Fibroblast of lung (primary cell): ENCODE data around the gene CLEC16A. TPM values are rescaled to one million over a fixed set of nuclear protein-coding genes. Genes with fewer than 3 reads are reported as not detected.

Source experiments
- DNase-seq, 2 donors: peaks; one replicate each; pipeline versions ENCODE4 v3.0.0 to v3.0.0-alpha.2; 2010; ENCODE audit warnings: low read depth in 2 of 2
- H2AFZ ChIP-seq: 2 replicates; pipeline ENCODE4 v1.5.1; 2012; ENCODE audit warnings: low read length, control low read depth, inconsistent platforms
- H3K27ac ChIP-seq: 2 replicates; pipeline ENCODE4 v1.5.1; 2011; ENCODE audit warnings: low read length, control low read depth; ENCODE audit not compliant: insufficient read depth
- H3K27me3 ChIP-seq: 2 replicates; pipeline ENCODE4 v1.5.1; 2011; ENCODE audit warnings: mild to moderate bottlenecking, low read length; ENCODE audit not compliant: control insufficient read depth, insufficient read depth
- H3K36me3 ChIP-seq: 2 replicates; pipeline ENCODE4 v1.5.1; 2011; ENCODE audit warnings: low read length; ENCODE audit not compliant: control insufficient read depth, insufficient read depth
- H3K4me1 ChIP-seq: 2 replicates; pipeline ENCODE4 v1.5.1; 2011; ENCODE audit warnings: low read length; ENCODE audit not compliant: control insufficient read depth, insufficient read depth; ENCODE audit errors: extremely low read depth
- H3K4me2 ChIP-seq: 2 replicates; pipeline ENCODE4 v1.5.1; 2011; ENCODE audit warnings: low read length, control low read depth; ENCODE audit not compliant: insufficient read depth; ENCODE audit errors: extremely low read depth
- H3K4me3 ChIP-seq, 4 experiments: fragments of 200-600 bp in 1 of 4; sonication (generic) in 1 of 4; replicated peaks in 1 of 4; 2 replicates each; pipeline ENCODE4 v1.5.1; 2011 to 2016; ENCODE audit warnings: low read length in 4 of 4, low read depth in 3 of 4, mild to moderate bottlenecking in 3 of 4, control low read depth in 2 of 4, inconsistent platforms in 1 of 4, mixed read lengths in 1 of 4; ENCODE audit not compliant: insufficient read depth in 1 of 4; ENCODE audit errors: control extremely low read depth in 1 of 4
- H3K79me2 ChIP-seq: 2 replicates; pipeline ENCODE4 v1.5.1; 2012; ENCODE audit warnings: mild to moderate bottlenecking, low read length, inconsistent platforms; ENCODE audit not compliant: control insufficient read depth, insufficient read depth
- H3K9ac ChIP-seq: 2 replicates; pipeline ENCODE4 v1.5.1; 2011; ENCODE audit warnings: mild to moderate bottlenecking, low read length, control low read depth; ENCODE audit not compliant: insufficient read depth
- H3K9me3 ChIP-seq: 2 replicates; pipeline ENCODE4 v1.5.1; 2012; ENCODE audit warnings: low read depth, low read length; ENCODE audit not compliant: control insufficient read depth, insufficient read depth
- H4K20me1 ChIP-seq: 2 replicates; pipeline ENCODE4 v1.5.1; 2011; ENCODE audit warnings: low read length; ENCODE audit not compliant: control insufficient read depth, insufficient read depth; ENCODE audit errors: extremely low read depth
- CTCF ChIP-seq, 2 donors: IDR thresholded peaks in 1 of 2; conservative IDR thresholded peaks in 1 of 2; 1 replicate in 1 of 2; 2 replicates in 1 of 2; pipeline ENCODE4 v1.5.1; 2011 to 2012; ENCODE audit warnings: low read length in 2 of 2, control low read depth in 1 of 2, inconsistent platforms in 1 of 2, low read depth in 1 of 2, mild to moderate bottlenecking in 1 of 2
- EZH2 ChIP-seq: IDR thresholded peaks from 2 replicates; pipeline ENCODE4 v1.5.1; 2012; ENCODE audit warnings: low read length, control low read depth, mild to moderate bottlenecking; ENCODE audit errors: missing control alignments
- polyA plus RNA-seq, 2 donors: library from polyadenylated mRNA; depleted of rRNA in 1 of 2; stranded (reverse) in 1 of 2; unstranded in 1 of 2; fragments of >200 nt; gene quantifications; 2 replicates each; pipeline ENCODE4 v1.2.1, GENCODE V29; 2011 to 2012; ENCODE audit warnings: missing spikeins in 1 of 2
- total RNA-seq: library from RNA; depleted of rRNA; stranded (reverse); fragments of >200 nt; gene quantifications from 2 replicates; pipeline ENCODE4 v1.2.1, GENCODE V29; 2014

CLEC16A gene
- total and polyA plus RNA-seq, 2 donors (not counting 1 experiment from before 2014, with no cell fraction given) = 9.1 to 22.0 TPM

DNA sequence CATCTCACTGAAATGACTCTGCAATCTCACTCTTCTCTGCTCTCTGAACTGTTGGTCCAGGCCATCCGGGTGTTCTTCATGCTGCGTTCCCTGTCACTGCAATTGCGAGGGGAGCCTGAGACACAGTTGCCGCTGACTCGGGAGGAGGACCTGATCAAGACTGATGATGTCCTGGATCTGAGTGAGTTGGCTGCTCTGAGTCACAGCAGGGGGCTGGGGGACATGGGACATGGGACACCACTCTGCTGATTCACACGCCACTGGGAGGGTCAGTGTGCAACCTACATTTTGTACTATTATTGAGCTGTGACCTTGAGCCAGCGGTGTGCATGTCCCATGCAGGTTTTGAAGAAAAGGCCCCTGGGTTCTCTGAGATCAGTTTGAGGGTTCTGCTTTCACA, 116.5 kb downstream of the CLEC16A start:
- no peak for DNase-seq
- Histone ChIP-seq H3K4me1 (no peaks in the 10 kb centered on the region), H3K4me2 (no peak overlapping the region), H3K4me3 (no peak overlapping the region), H2AFZ (no peak overlapping the region), H3K9ac (no peak overlapping the region), H4K20me1 (no peaks in the 10 kb centered on the region), H3K27ac (no peak overlapping the region), H3K79me2 (no peaks in the 10 kb centered on the region), H3K9me3 (no peaks in the 10 kb centered on the region), H3K36me3 (peaks cover 4% of the 10 kb centered on the region), H3K27me3 (no peaks in the 10 kb centered on the region)
- TF ChIP-seq EZH2 = no peak

DNA sequence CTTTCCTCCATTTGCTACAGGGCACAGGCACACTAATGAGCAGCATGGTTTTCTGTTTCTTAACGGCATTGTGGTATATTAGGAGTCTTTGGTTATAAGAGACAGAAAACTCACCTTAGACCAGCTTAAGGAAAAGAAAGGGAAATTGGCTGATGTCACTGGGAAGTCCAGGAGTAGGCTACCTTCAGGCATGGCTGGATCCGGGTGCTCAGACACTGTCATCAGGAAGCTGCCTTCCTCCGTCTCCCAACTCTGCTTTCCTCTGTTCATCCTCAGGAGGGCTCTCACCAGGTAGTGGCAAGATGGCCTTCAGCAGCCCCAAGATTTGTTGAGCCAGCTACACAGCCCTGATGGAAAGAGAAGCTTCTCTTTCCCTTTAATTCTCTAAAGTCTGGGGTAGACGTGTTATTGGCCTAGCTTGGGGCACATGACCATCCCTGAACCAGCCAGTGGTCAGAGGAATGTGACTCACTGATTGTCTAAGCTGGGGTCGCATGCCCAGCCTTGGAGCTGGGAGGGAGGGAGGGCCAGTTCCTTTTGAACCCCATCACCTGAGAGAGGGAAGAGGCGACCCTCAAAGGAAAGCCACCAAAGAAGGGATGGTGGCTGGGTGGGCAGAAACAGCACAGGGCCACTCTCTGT, 117.4 kb downstream of the CLEC16A start:
- Histone ChIP-seq H2AFZ (no peak overlapping the region), H3K9ac (no peak overlapping the region), H4K20me1 (no peaks in the 10 kb centered on the region), H3K27me3 (no peaks in the 10 kb centered on the region), H3K4me3 (no peak overlapping the region), H3K9me3 (no peaks in the 10 kb centered on the region), H3K79me2 (no peaks in the 10 kb centered on the region), H3K4me2 (no peak overlapping the region), H3K27ac (no peak overlapping the region), H3K36me3 (peaks cover 4% of the 10 kb centered on the region), H3K4me1 (no peaks in the 10 kb centered on the region)
- DNase-seq = no peak
- TF ChIP-seq EZH2 (no peak), CTCF (conservative IDR thresholded peaks at IDR 0.05 in 1 of 2, IDR thresholded peaks at IDR 0.05 in 1 of 2; ENCODE audit: low read depth in 1 of 2, low read length in 2 of 2) (no peak)

DNA sequence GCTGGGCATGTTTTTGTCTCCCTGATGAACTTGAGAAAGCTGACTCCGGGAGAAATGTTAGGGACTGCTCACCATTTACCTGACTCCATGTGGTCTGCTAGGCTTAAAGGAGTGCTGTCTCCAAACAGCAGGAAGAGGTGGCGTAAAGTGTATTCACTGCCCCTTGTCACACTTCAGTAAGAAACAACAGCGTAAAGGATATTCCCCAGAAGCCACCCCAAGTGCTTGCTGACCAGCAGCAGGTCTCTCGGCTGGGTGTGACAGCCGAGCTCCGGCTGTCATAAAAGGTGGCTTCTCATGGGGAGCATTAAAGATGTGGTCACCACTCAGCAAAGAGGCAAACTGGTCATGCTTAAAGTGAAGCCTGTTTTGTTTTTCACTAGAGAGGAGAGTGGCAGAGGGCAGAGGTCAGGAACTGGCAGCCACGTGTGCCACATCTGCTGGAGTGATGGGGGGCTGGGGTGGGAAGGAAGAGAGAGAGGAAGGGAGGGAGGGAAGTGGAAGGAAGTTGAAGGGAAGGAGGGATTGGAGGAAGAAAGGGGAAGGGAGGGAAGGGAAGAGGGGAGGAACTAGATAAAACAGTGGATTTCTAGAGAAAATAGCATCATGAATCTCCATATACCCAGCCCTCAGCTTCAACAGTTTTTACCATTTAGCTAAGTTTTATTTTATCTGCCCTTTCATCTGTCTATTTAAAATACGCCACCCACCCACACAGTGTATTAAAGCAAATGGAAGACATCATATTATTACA, 119.3 kb downstream of the CLEC16A start:
- no peaks in the 10 kb centered on the region for H4K20me1 ChIP-seq
- no peaks in the 10 kb centered on the region for H3K9me3 ChIP-seq
- DNase-seq = no peak
- H3K27me3 ChIP-seq = no peaks in the 10 kb centered on the region
- H3K9ac ChIP-seq = no peak overlapping the region
- no peaks in the 10 kb centered on the region for H3K79me2 ChIP-seq
- no peak overlapping the region for H3K27ac ChIP-seq
- no peaks in the 10 kb centered on the region for H3K4me1 ChIP-seq
- TF ChIP-seq EZH2 (no peak), CTCF (conservative IDR thresholded peaks at IDR 0.05 in 1 of 2, IDR thresholded peaks at IDR 0.05 in 1 of 2; ENCODE audit: low read depth in 1 of 2, low read length in 2 of 2) (no peak)
- H3K4me3 ChIP-seq = no peak overlapping the region
- no peak overlapping the region for H2AFZ ChIP-seq
- H3K4me2 ChIP-seq = no peak overlapping the region
- peaks cover 5% of the 10 kb centered on the region for H3K36me3 ChIP-seq
